ENCODE results near the gene DEFB128. TPM values are rescaled to one million over a fixed set of nuclear protein-coding genes. Genes with fewer than 3 reads are reported as not detected.

Gene DEFB128
- total RNA-seq, 1 experiment from 2014 or later, result not detected

DNA sequence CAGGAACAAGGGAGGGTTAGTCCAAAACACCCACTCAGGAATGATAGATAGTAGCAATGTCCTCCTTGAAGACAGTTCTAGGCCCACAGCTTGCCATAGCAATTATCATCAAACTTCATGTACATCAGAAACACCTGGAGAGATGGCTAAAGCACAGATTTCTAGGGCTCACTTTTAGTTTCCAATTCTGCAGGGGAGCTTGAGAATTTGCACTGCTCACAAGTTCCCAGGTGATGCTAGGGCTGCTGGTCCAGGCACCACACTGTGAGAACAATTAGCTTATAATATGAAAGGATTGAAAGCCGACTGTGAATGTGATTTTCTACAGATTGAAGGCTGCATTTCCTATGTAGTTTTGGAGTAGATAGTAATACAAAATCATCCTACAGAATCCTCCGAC, 43.6 kb downstream of the DEFB128 start:
- ChIA-PET POLR2A (ENCODE audit: low non-redundant PET) (no interaction called here), CTCF (no interaction called here)
- no peak overlapping the region for H3K27ac ChIP-seq (ENCODE audit: low read depth, low read length, poor library complexity, severe bottlenecking)
- H3K9me3 ChIP-seq (ENCODE audit: low read depth, low read length, poor library complexity, severe bottlenecking), result no peaks in the 10 kb centered on the region
- no peaks in the 10 kb centered on the region for H3K4me1 ChIP-seq (ENCODE audit: insufficient read depth, low read length, poor library complexity, severe bottlenecking)
- TF ChIP-seq EZH2 (IDR thresholded peaks at IDR 0.05; ENCODE audit: borderline replicate concordance, low read depth, low read length, poor library complexity, severe bottlenecking), result no peak
- no peak for DNase-seq (ENCODE audit: low spot score)
- intact Hi-C loops (cut with micrococcal nuclease; ENCODE audit: unreplicated experiment), result no loop called here
- H3K27me3 ChIP-seq (replicated peaks; ENCODE audit: insufficient read depth, low read depth, low read length, poor library complexity), result peaks cover 63% of the 10 kb centered on the region
- no peaks in the 10 kb centered on the region for H3K36me3 ChIP-seq (ENCODE audit: insufficient read depth, low read length, poor library complexity, severe bottlenecking)
- H3K4me3 ChIP-seq (ENCODE audit: low read depth, low read length, poor library complexity, severe bottlenecking), result no peak overlapping the region
- BruUV-seq (replicated peaks), result no TSS peak

DNA sequence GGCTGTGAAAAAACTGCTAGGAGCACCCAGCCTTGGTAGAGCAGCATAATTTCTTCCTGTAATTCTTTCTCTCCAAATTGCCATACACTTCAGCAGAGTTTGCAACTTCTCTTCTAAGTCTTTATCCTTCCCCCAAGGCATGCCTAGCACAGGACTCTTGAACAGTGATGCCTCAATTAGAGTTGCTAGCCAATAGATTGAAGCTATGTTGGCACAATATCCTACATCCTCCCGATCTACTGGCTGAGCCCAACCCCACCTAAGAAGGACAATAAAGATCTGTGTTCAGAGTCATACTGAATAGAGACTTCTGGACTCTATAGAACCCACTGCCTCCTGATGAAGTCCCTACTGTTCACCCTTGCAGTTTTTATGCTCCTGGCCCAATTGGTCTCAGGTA, 47.2 kb downstream of the DEFB128 start, which contains the start of gene DEFB126:
Gene DEFB126, plus strand, starts transcription at position 301 of the 400 bp plus-strand sequence. Its CDS starts 39 bp downstream, at position 340.
- no peak for TF ChIP-seq EZH2 (IDR thresholded peaks at IDR 0.05; ENCODE audit: borderline replicate concordance, low read depth, low read length, poor library complexity, severe bottlenecking)
- TF ChIP-seq CTCF (conservative IDR thresholded peaks at IDR 0.05; ENCODE audit: low read depth, low read length), result no peak
- no peak within 1 kb of the TSS for H3K4me3 ChIP-seq (ENCODE audit: low read depth, low read length, poor library complexity, severe bottlenecking)
- no peak for DNase-seq (ENCODE audit: low spot score)
- no peaks in the 10 kb centered on the region for H3K9me3 ChIP-seq (ENCODE audit: low read depth, low read length, poor library complexity, severe bottlenecking)
- POLR2A ChIA-PET (ENCODE audit: low non-redundant PET), result no interaction called here
- peaks cover 58% of the 10 kb centered on the region for H3K27me3 ChIP-seq (replicated peaks; ENCODE audit: insufficient read depth, low read depth, low read length, poor library complexity)
- CTCF ChIA-PET, result no interaction called here
- BruUV-seq (replicated peaks), result no TSS peak
- intact Hi-C loops (cut with micrococcal nuclease; ENCODE audit: unreplicated experiment), result no loop called here
- no peaks in the 10 kb centered on the region for H3K36me3 ChIP-seq (ENCODE audit: insufficient read depth, low read length, poor library complexity, severe bottlenecking)
- no peaks in the 10 kb centered on the region for H3K4me1 ChIP-seq (ENCODE audit: insufficient read depth, low read length, poor library complexity, severe bottlenecking)
- no peak within 1 kb of the TSS for H3K27ac ChIP-seq (ENCODE audit: low read depth, low read length, poor library complexity, severe bottlenecking)

Other genes with a start within 250 kb of the DEFB128 start
- gene DEFB125, start 102.0 kb downstream of the DEFB128 start, total RNA-seq (2021), result not detected in 2 replicates
- not detected in 2 replicates for gene DEFB126, start 47.1 kb downstream of the DEFB128 start, total RNA-seq (2021)
- gene DEFB127, start 32.3 kb downstream of the DEFB128 start, total RNA-seq (2021), result not detected in 2 replicates
- gene DEFB129, start 37.5 kb upstream of the DEFB128 start, total RNA-seq (2021), result not detected in 2 replicates
- not detected in 2 replicates for gene DEFB132, start 68.0 kb upstream of the DEFB128 start, total RNA-seq (2021)
- gene C20orf96, start 101.0 kb upstream of the DEFB128 start, total RNA-seq (2021), result 21.7 and 26.3 TPM in 2 replicates
- 38.0 and 39.6 TPM in 2 replicates for gene ZCCHC3, start 107.9 kb upstream of the DEFB128 start, total RNA-seq (2021)
- gene SOX12, start 135.8 kb upstream of the DEFB128 start, total RNA-seq (2021), result 41.0 and 51.0 TPM in 2 replicates
- 43.4 and 55.4 TPM in 2 replicates for gene NRSN2, start 157.4 kb upstream of the DEFB128 start, total RNA-seq (2021)
- 43.4 and 59.6 TPM in 2 replicates for gene TRIB3, start 191.0 kb upstream of the DEFB128 start, total RNA-seq (2021)
- gene RBCK1, start 218.6 kb upstream of the DEFB128 start, total RNA-seq (2021), result 71.9 and 72.0 TPM in 2 replicates

All from A673 (cell line).